HFFc6 (cell line): ENCODE results near the gene ANLN. TPM values are rescaled to one million over a fixed set of nuclear protein-coding genes. Genes with fewer than 3 reads are reported as not detected.
"Not testable (repeated sequence)": the region's sequence is repeated elsewhere in the genome, so short reads cannot be mapped to it uniquely, and the experiment has no call there.

ENCODE experiments used
- DNase-seq: peaks from one replicate; pipeline ENCODE4 v3.0.0-alpha.2; 2018
- H3K27ac Mint-ChIP-seq: 2 replicates; pipeline ENCODE4 v1.8.0; 2020; ENCODE audit warnings: mild to moderate bottlenecking, mixed read lengths
- H3K27me3 Mint-ChIP-seq: 2 replicates; pipeline ENCODE4 v1.8.0; 2021; ENCODE audit warnings: mild to moderate bottlenecking, moderate library complexity, mixed read lengths; ENCODE audit not compliant: insufficient read depth
- H3K36me3 Mint-ChIP-seq: 2 replicates; pipeline ENCODE4 v1.8.0; 2021; ENCODE audit warnings: low read depth, mixed read lengths
- H3K4me1 Mint-ChIP-seq: 2 replicates; pipeline ENCODE4 v1.8.0; 2020; ENCODE audit warnings: low read depth, mixed read lengths
- H3K4me3 Mint-ChIP-seq: 2 replicates; pipeline ENCODE4 v1.8.0; 2020; ENCODE audit warnings: mild to moderate bottlenecking, moderate library complexity, mixed read lengths
- H3K9me3 Mint-ChIP-seq: 2 replicates; pipeline ENCODE4 v1.8.0; 2020; ENCODE audit warnings: mild to moderate bottlenecking, mixed read lengths
- total RNA-seq, 6 experiments: library from RNA; stranded (reverse); fragmentation: NEBNext Ultra II Directional; extraction: Animal tissue kit (Norgen Biotek cat#: 25700); gene quantifications; 2 replicates in 1 of 6; 3 replicates in 5 of 6; pipeline ENCODE4 v1.2.3, GENCODE V29; 2021
- TF ChIP-seq, protein P1 (sequence below): fragments of 200-600 bp; sonication (generic); IDR thresholded peaks from 2 replicates; pipeline ENCODE4 v1.5.0; 2021; ENCODE audit warnings: antibody characterized with exemption, mild to moderate bottlenecking

Gene ANLN
- total RNA-seq, 6 experiments from 2014 or later, result 109 to 291 (median 233) TPM

GRCh38 chr7:36460811-36461429 lies 71.3 kb downstream of the ANLN start:
- H3K4me1 Mint-ChIP-seq, result no peaks in the 10 kb centered on the region
- H3K27ac Mint-ChIP-seq, result no peak overlapping the region
- no peaks in the 10 kb centered on the region; the same call in 1 of the 2 replicates for H3K36me3 Mint-ChIP-seq
- H3K27me3 Mint-ChIP-seq, result no peaks in the 10 kb centered on the region; the same call in none of the 2 replicates
- DNase-seq, result no peak
- no peak overlapping the region for H3K4me3 Mint-ChIP-seq
- H3K9me3 Mint-ChIP-seq, result no peaks in the 10 kb centered on the region
- TF ChIP-seq, protein P1, sequence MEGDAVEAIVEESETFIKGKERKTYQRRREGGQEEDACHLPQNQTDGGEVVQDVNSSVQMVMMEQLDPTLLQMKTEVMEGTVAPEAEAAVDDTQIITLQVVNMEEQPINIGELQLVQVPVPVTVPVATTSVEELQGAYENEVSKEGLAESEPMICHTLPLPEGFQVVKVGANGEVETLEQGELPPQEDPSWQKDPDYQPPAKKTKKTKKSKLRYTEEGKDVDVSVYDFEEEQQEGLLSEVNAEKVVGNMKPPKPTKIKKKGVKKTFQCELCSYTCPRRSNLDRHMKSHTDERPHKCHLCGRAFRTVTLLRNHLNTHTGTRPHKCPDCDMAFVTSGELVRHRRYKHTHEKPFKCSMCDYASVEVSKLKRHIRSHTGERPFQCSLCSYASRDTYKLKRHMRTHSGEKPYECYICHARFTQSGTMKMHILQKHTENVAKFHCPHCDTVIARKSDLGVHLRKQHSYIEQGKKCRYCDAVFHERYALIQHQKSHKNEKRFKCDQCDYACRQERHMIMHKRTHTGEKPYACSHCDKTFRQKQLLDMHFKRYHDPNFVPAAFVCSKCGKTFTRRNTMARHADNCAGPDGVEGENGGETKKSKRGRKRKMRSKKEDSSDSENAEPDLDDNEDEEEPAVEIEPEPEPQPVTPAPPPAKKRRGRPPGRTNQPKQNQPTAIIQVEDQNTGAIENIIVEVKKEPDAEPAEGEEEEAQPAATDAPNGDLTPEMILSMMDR, result no peak

DNA sequence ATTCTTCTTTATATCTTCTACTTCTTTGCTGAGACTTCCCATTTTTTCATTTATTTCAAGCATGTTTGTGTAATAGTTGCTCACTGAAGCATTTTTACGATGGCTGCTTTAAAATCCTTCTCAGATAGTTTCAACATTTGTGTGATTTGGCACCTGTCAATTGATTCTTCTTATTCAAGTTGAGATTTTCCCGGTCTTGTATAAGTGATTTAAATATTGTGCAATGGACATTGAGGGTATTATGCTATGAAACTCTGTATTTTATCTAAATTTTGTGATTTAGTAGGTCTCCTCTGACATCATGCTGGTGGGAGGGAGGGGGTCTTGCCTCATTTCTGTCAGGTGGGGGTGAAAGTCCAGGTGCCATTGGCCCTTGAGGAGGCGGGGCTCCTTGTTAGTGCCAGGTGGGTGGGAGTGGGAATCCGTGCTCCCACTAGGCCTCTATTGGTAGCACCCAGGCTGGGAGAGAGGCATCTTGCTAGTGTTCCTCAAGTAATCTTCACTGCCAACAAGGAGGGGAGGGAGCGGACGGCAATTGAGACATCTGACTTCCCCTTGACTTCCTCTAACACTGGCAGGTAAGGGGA lies 73.0 kb downstream of the ANLN start:
- no peak for DNase-seq
- Mint-ChIP-seq H3K4me1 (no peaks in the 10 kb centered on the region), H3K9me3 (no peaks in the 10 kb centered on the region), H3K36me3 (no peaks in the 10 kb centered on the region; the same call in 1 of the 2 replicates), H3K27me3 (peaks cover 7% of the 10 kb centered on the region; the same call in 1 of the 2 replicates), H3K4me3 (no peak overlapping the region), H3K27ac (no peak overlapping the region)
- TF ChIP-seq, protein P1, result no peak

GRCh38 chr7:36464271-36464670 lies 74.6 kb downstream of the ANLN start:
- TF ChIP-seq, protein P1, result no peak
- Mint-ChIP-seq H3K9me3 (no peaks in the 10 kb centered on the region), H3K4me1 (peaks cover 6% of the 10 kb centered on the region), H3K27ac (no peak overlapping the region), H3K27me3 (peaks cover 7% of the 10 kb centered on the region; the same call in 1 of the 2 replicates), H3K36me3 (no peaks in the 10 kb centered on the region; the same call in 1 of the 2 replicates), H3K4me3 (no peak overlapping the region)
- no peak for DNase-seq

- not testable (repeated sequence) for H3K9me3 Mint-ChIP-seq, H3K4me3 Mint-ChIP-seq, H3K27me3 Mint-ChIP-seq, H3K36me3 Mint-ChIP-seq, H3K27ac Mint-ChIP-seq, DNase-seq
- H3K4me1 Mint-ChIP-seq, result peaks cover 16% of the 10 kb centered on the region
These were observed 76.3 kb downstream of the ANLN start for GRCh38 chr7:36466001-36466400.

DNA sequence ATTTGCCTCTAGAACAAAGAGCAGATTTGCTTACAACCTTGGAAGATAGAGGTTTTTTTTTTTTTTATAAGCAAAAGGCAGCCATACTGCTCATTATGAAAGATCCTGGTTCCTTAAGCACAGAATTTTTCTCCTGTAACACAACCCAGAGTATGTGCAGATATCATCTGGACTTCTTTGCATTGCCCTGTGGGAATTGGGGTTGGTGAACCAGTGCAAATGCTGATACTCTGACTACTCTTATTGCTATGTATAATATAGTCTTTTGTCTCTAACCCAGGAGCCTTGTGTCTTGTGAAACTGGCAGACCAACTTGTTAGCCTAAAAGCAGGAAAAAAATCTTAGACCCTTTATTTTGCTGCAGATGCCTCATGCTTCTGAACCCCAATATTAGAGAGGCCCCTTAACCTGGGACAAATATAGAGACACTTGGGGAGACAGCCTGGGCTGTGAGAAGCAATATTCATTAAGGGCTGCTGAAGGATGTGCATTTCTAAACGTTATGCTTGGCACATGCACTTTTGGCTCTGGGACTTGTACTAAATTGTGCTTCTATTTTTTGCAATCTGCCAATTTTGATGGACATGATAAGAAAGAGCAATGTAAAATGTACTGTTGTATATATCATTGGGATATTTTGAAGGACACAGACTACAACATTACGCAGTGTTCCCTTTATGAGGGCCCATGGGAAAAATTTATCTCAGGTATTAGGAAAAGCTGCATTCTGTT lies 78.9 kb downstream of the ANLN start:
- Mint-ChIP-seq H3K4me3 (no peak overlapping the region), H3K27me3 (peaks cover 11% of the 10 kb centered on the region; the same call in 1 of the 2 replicates), H3K27ac (no peak overlapping the region), H3K4me1 (peaks cover 16% of the 10 kb centered on the region), H3K9me3 (no peaks in the 10 kb centered on the region), H3K36me3 (no peaks in the 10 kb centered on the region; the same call in 1 of the 2 replicates)
- no peak for DNase-seq
- TF ChIP-seq, protein P1, result no peak

DNA sequence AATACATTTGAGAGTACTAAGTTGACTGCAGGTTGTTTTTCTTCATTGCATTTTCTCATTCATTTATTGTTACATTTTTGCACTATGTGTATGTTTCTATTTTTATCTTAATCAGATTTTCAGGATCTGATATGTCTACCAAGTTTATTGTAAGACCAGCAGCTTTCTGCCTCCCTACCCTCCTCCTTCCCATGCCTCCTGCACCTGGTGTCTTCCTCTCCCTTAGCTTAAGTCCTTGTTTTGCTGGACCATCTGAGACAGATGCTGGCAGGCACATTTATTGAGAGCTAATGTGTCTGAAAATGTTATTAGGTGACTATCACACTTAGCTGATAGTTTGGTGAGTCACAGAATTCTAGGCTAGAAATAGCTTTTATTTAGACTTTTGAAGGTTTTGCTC lies 79.6 kb downstream of the ANLN start:
- Mint-ChIP-seq H3K27me3 (peaks cover 11% of the 10 kb centered on the region; the same call in 1 of the 2 replicates), H3K27ac (no peak overlapping the region), H3K36me3 (no peaks in the 10 kb centered on the region; the same call in 1 of the 2 replicates), H3K9me3 (no peaks in the 10 kb centered on the region), H3K4me3 (no peak overlapping the region), H3K4me1 (peaks cover 20% of the 10 kb centered on the region)
- DNase-seq, result no peak
- TF ChIP-seq, protein P1, result no peak
